Measurements from ENCODE around the gene COL5A3.
"Not testable (repeated sequence)": the region's sequence is repeated elsewhere in the genome, so short reads cannot be mapped to it uniquely, and the experiment has no call there.

The COL5A3 gene

DNA sequence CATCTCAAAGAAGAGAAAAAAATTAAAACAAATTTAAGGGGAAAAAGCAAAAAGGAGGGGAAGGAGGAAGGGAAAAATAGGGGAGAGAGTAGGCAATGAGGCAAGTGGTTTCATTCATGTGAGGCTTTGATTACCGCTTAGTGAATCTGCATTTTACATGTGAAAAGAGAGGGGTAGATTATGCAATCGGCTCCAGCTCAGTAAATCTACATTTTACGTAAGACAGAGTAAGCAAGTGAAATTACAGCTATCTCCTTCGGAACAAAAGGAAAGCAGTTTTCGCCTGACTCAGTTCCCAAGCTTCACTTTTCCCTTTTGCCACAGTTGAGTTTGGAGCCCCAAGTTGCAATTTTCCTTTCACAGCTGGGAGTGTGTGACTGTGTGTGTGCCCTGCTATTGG is 58.0 kb downstream of the COL5A3 start:
- no peak for DNase-seq
- no peak overlapping the region for H3K9ac ChIP-seq (ENCODE audit: low read depth, low read length)
- no peak overlapping the region for H3K4me3 ChIP-seq (ENCODE audit: low read depth in 1 of 2, low read length in 2 of 2)
- H3K27me3 ChIP-seq (ENCODE audit: insufficient read depth, low read length, poor library complexity), result no peaks in the 10 kb centered on the region
- H3K27ac ChIP-seq (ENCODE audit: low read length), result no peak overlapping the region
- no peaks in the 10 kb centered on the region for H4K20me1 ChIP-seq (ENCODE audit: insufficient read depth, low read length)
- no peak overlapping the region for H2AFZ ChIP-seq (ENCODE audit: low read depth, low read length)
- no peaks in the 10 kb centered on the region for H3K9me3 ChIP-seq (ENCODE audit: insufficient read depth, low read length, severe bottlenecking)
- no peak for ATAC-seq (ENCODE audit: insufficient read depth, low read depth)
- H3K4me1 ChIP-seq (ENCODE audit: insufficient read depth, low read length), result no peaks in the 10 kb centered on the region
- TF ChIP-seq CTCF (IDR thresholded peaks at IDR 0.05; ENCODE audit: borderline replicate concordance, extremely low read depth, low read length, poor library complexity, severe bottlenecking), result no peak
- TF ChIP-seq EZH2 (IDR thresholded peaks at IDR 0.05; ENCODE audit: borderline replicate concordance, low read depth, low read length, severe bottlenecking), result no peak
- no peaks in the 10 kb centered on the region for H3K79me2 ChIP-seq (ENCODE audit: insufficient read depth, low read length)
- H3K4me2 ChIP-seq (ENCODE audit: insufficient read depth, low read length), result no peak overlapping the region
- no peaks in the 10 kb centered on the region for H3K36me3 ChIP-seq (ENCODE audit: insufficient read depth, low read length)

- Histone ChIP-seq H3K9me3 (ENCODE audit: insufficient read depth, low read length, severe bottlenecking) (no peaks in the 10 kb centered on the region), H3K4me2 (ENCODE audit: insufficient read depth, low read length) (no peak overlapping the region), H3K9ac (ENCODE audit: low read depth, low read length) (no peak overlapping the region), H3K4me3 (ENCODE audit: low read depth in 1 of 2, low read length in 2 of 2) (no peak overlapping the region), H2AFZ (ENCODE audit: low read depth, low read length) (no peak overlapping the region), H3K4me1 (ENCODE audit: insufficient read depth, low read length) (no peaks in the 10 kb centered on the region), H3K27ac (ENCODE audit: low read length) (no peak overlapping the region), H3K36me3 (ENCODE audit: insufficient read depth, low read length) (no peaks in the 10 kb centered on the region), H3K27me3 (ENCODE audit: insufficient read depth, low read length, poor library complexity) (no peaks in the 10 kb centered on the region), H3K79me2 (ENCODE audit: insufficient read depth, low read length) (no peaks in the 10 kb centered on the region), H4K20me1 (ENCODE audit: insufficient read depth, low read length) (no peaks in the 10 kb centered on the region)
- DNase-seq, result no peak
- TF ChIP-seq EZH2 (IDR thresholded peaks at IDR 0.05; ENCODE audit: borderline replicate concordance, low read depth, low read length, severe bottlenecking), result no peak
- no peak for TF ChIP-seq CTCF (IDR thresholded peaks at IDR 0.05; ENCODE audit: borderline replicate concordance, extremely low read depth, low read length, poor library complexity, severe bottlenecking)
- no peak for ATAC-seq (ENCODE audit: insufficient read depth, low read depth)
These were observed 62.9 kb downstream of the COL5A3 start for GRCh38 chr19:9947441-9947840.

GRCh38 chr19:9946528-9947125 is 63.7 kb downstream of the COL5A3 start:
- H3K27me3 ChIP-seq (ENCODE audit: insufficient read depth, low read length, poor library complexity), result not testable (repeated sequence)

DNA sequence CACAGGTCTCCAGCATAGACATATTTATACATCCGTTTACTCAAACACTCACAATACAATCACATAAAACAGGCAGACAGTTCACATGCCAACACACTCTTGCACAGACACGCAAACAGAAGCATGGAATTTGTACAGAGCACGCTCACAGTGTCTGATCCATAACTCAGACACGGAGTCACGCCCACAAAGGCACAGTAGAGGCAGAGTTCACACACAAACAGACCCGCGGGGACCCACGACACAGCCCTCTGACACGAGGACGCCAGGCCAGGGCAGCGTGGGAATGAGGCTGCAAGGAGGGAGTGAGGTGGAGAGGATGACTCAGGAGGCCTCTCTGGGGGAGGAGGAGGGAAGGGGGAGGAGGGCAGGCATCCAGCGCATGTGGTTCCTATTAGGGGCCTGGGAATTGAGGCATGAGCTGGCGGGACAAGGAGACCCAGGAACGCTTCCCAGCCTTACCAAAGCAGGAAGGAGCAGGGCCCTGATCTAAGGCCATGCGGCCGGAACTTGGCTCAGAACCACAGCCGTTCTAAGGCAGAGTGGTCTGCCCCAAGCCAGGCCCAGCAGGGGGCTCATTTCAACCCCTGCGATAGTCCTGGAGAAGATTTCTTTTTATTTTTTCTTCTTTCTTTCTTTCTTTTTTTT is 64.9 kb downstream of the COL5A3 start:
- Histone ChIP-seq H3K9me3 (ENCODE audit: insufficient read depth, low read length, severe bottlenecking) (peaks cover 4% of the 10 kb centered on the region), H3K79me2 (ENCODE audit: insufficient read depth, low read length) (no peaks in the 10 kb centered on the region), H3K4me3 (ENCODE audit: low read depth in 1 of 2, low read length in 2 of 2) (no peak overlapping the region), H3K27me3 (ENCODE audit: insufficient read depth, low read length, poor library complexity) (no peaks in the 10 kb centered on the region), H2AFZ (ENCODE audit: low read depth, low read length) (no peak overlapping the region), H3K4me1 (ENCODE audit: insufficient read depth, low read length) (no peaks in the 10 kb centered on the region), H3K4me2 (ENCODE audit: insufficient read depth, low read length) (no peak overlapping the region), H3K9ac (ENCODE audit: low read depth, low read length) (no peak overlapping the region), H4K20me1 (ENCODE audit: insufficient read depth, low read length) (no peaks in the 10 kb centered on the region), H3K36me3 (ENCODE audit: insufficient read depth, low read length) (no peaks in the 10 kb centered on the region), H3K27ac (ENCODE audit: low read length) (no peak overlapping the region)
- no peak for TF ChIP-seq CTCF (IDR thresholded peaks at IDR 0.05; ENCODE audit: borderline replicate concordance, extremely low read depth, low read length, poor library complexity, severe bottlenecking)
- no peak for TF ChIP-seq EZH2 (IDR thresholded peaks at IDR 0.05; ENCODE audit: borderline replicate concordance, low read depth, low read length, severe bottlenecking)
- ATAC-seq (ENCODE audit: insufficient read depth, low read depth), result no peak
- no peak for DNase-seq

More at GRCh38 chr19:9946528-9947125, 63.7 kb downstream of the COL5A3 start:
- ATAC-seq (ENCODE audit: insufficient read depth, low read depth); H3K36me3 ChIP-seq (ENCODE audit: insufficient read depth, low read length); H3K4me3 ChIP-seq (ENCODE audit: low read depth in 1 of 2, low read length in 2 of 2); H3K27ac ChIP-seq (ENCODE audit: low read length); H4K20me1 ChIP-seq (ENCODE audit: insufficient read depth, low read length); H3K9me3 ChIP-seq (ENCODE audit: insufficient read depth, low read length, severe bottlenecking); H3K9ac ChIP-seq (ENCODE audit: low read depth, low read length); H3K79me2 ChIP-seq (ENCODE audit: insufficient read depth, low read length); H3K4me2 ChIP-seq (ENCODE audit: insufficient read depth, low read length); H3K4me1 ChIP-seq (ENCODE audit: insufficient read depth, low read length); H2AFZ ChIP-seq (ENCODE audit: low read depth, low read length); DNase-seq: not testable (repeated sequence)

Measured in DND-41 (cell line).